Hematopoietic multipotent progenitor cell treated with erythropoietin and hydrocortisone succinate and interleukin-3 and kit ligand, for 4 days (in vitro differentiated cells): Measurements from ENCODE around the gene EFCC1.
A peak's percentile ranks its signal among the peaks of the same experiment; 100 is the strongest.

ENCODE experiments used
- DNase-seq: peaks from one replicate; pipeline ENCODE4 v3.0.0-alpha.2; 2015

The EFCC1 gene, protein sequence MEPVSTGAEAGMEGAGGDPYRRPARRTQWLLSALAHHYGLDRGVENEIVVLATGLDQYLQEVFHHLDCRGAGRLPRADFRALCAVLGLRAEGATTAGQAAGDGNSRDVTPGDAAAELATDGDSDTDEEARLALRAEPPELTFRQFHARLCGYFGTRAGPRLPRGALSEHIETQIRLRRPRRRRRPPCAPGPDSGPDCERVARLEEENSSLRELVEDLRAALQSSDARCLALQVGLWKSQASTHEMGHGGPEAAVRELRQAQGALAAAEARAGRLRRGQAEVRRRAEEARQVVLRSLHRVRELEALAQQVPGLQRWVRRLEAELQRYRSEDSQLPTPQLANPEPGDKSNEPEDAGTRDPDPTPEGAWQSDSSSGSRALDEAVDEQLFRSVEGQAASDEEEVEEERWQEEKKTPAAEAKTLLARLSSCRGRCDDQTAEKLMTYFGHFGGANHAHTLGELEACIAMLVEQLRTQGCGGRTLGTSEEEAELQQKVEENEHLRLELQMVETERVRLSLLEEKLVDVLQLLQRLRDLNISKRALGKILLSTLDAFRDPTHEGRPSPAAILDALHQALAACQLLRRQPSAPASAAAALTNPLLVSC

DNA sequence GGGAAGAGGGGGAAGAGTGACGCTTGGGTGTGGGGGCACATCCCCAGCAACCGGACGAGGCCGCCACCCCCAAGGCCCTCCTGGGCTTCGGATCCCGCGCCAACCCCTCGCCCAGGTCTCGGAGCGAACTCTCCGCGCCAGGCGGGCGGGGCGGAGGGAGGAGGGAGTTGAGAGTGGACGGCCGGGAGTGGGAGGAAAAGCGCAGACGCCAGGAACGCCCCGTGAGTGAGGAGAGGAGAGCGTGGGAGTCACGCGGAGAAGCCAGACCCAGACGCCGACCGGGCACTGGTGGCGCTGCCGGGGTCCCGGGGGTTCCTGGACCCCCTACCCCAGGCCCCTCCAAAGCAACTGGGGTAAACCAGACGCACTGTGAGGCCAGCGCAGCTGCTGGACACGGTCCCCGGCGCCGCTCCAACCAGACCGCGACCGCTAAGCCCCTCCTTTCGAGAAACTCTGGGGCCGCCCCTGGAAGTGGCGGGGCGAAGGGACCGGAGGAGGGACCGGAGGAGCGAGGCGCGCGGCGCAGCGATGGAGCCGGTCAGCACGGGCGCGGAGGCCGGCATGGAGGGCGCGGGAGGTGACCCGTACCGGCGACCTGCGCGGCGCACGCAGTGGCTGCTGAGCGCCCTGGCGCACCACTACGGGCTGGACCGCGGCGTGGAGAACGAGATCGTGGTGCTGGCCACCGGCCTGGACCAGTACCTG, at the start of gene EFCC1:
Gene EFCC1 (plus strand): TSS at position 204 of the 705 bp plus-strand sequence. CDS start 325 bp downstream, at position 529.
- DNase-seq, result peak; percentile 65

DNA sequence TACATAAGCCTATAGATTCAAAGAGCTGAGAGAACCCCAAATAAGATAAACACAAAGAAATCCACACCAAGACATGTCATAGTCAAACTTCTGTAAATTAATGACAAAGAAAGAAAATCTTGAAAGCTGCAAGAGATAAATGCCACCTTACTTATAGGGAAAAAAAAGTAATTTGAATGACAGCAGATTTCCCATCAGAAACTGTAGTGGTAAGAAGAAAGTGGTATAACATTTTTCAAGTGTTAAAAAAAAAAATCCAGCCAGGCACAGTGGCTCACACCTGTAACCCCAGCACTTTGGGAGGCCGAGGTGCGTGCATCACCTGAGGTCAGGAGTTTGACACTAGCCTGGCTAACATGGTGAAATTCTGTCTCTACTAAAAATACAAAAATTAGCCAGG, 44.7 kb upstream of the EFCC1 start:
- DNase-seq, result no peak

DNA sequence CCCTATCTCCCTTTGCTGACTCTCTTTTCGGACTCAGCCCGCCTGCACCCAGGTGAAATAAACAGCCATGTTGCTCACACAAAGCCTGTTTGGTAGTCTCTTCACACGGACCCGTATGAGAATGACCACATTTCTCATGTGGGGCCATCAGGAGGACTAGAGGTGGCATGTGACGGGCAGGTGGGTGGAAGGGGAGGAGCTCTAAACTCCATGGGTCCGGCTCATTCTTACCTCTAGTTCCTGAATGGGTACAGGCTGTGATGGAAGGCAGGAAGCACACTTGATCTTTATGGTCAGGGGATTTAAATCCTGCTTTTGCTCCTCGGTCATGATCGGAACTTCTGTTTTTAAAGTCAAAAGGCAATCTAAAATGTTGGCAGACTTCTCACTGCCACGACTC, 35.8 kb upstream of the EFCC1 start:
- DNase-seq, result no peak

DNA sequence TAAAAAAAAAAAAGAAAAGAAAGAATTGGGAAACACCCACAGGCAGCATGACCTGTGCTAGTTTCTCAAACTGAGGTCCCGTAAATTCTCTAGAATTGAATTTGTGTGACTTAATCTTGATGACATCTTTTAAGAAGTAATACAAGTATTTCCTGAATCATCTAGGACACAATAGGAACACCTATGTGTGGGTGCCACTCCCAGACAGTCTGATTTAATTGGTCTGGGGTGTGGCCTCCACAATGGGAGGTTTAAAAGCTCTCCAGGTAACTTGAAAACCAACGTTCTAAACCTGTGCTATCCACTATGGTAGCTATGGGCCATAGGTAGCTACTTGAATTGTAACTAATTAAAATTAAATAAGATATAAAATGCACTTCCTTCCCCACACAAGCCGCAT, 35.3 kb upstream of the EFCC1 start:
- DNase-seq, result no peak

DNA sequence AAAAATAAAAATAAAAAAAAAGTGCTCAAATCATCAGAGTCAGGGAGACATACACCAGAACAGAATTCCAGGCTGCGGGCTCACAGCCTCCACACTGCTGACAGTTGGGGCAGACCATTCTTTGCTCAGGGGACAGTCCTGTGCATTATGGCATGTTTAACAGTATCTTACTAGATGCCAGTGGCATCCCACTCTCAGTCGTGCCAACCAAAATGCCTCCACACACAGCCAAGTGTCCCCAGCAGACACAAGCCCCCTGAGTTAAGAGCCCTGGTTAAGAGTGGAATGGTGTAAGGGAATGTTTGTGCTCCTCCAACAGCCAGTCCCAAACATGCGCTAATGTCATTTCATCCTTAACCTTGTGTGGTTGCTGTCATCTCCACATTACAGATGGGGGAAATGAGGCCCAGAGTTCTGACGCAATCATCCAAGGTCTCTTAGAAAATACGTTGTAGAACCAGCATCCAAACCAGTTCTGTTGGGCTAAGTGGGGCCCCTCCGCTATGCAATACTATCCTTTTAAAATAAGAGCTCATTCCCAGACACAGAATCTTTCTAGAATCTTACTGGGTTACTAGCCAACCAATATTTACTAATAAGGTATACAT, 33.3 kb upstream of the EFCC1 start:
- no peak for DNase-seq

DNA sequence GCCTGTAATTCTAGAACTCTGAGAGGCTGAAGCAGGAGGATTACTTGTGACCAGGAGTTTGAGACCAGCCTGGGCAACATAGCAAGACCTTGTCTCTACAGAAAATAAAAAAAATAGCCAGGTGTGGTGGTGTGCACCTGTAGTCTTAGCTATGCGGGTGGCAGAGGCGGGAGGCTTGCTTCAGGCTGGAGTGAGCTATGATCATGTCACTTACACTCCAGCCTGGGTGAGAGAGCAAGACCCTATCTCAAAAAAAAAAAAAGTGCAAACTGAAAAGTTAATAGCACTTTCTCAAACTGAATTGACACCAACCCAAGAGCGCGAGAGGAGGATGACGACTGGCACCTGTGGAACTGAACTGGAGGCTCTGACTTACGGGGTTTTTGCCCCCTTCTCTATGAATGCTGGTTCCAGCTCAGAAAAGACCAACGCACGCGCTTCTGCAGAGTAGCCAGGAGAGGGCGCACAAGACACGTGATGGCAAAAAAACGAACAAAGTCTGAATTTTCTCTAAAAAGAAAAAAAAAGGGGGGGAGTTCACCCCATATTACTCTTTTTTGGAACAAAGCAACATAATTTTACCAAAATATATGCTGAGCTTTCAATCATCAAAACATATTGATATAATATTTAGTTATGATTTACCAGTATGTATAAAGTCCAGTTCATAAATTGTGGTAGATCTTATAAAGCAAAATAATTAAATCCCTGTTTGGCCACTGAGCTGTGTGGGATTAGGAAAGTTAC, 30.9 kb upstream of the EFCC1 start:
- DNase-seq, result peak; percentile 81

DNA sequence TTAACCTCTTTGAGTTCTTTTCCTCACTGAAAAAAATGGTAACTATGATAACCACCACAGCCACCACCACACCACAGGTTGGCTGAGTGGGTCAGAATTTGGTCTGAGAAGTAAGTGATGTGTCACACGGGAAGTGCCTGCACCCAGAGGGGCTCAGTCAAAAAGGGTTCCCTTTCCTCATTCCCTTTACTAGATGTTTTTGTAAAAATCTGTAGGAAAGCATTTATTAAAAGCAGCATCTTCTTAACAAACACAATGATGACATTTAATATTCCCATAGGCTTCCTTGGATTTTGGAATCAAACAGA, 30.4 kb upstream of the EFCC1 start:
- peak; percentile 37 for DNase-seq

DNA sequence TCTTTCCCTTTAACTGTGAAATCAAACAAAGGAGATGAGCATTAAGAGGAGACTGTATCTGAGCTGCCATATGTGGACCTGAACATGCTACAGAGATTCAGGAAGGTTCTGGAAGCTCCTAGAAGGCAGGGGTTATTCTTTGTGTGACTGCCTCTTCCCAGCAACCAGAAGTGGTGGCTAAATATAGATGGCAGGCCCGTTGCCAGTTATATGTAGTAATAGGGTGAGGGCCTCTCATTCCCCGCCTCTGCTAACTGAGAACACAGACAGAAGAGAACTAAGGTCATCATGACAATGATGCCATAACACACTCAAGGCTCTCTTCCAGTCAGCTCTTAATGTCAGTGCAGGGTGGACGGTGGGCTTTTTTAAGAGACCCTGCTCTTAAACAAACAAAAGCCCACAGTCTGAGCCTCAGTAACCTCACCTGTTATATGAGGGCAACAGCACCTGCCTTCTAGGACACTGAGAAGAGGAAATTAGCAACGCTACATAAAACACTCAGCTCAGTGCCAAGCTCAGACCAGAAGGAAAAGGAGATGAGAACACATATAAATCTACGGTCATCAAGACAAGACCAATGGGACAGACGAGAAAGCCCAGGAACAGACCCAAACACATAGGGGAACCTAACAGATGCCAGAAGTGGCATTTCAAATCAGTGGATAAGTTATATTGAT, 29.5 kb upstream of the EFCC1 start:
- no peak for DNase-seq

DNA sequence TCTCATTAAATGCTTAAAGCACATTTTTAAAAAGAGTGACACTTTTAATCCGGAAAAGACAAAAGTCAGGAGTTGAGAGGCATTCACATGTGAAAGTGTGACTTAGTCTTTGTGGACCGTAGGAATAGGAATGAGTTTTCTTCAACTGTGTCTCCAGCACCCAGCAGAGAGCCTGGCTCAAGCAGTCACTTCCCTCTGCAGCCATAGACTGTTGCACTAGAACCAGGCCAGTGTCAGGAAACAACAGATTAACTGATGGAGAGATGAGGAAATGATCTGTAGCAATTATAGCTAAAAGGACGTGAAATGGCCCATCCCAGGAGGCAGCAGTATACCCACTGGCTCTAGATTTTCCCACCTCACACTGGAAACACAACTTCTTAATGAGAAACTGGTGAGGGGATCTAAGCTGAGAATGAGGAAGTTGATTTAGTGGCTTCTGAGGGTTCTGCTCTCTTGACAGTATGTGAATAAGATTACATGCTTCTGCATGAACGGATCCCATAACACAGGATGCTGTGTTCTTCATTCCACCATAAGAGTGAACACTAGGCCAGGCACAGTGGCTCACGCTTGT, 27.0 kb upstream of the EFCC1 start:
- peak; percentile 80 for DNase-seq

DNA sequence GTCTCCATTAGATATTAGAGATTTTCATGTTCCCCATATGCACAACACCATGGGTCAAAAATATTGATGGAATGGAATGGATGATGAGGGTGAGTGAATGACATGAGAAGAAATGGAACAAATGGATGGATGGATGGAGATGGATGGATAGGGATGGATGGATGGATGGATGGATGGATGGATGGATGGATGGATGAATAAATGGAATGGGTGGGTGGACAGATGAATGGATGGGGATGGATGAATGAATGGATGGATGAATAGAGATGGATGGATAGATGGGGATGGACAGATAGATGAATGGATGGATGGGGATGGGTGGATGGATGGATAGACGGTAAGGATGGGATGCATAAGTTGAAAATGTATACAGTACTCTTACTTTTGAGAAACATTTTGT, 25.8 kb upstream of the EFCC1 start:
- no peak for DNase-seq

DNA sequence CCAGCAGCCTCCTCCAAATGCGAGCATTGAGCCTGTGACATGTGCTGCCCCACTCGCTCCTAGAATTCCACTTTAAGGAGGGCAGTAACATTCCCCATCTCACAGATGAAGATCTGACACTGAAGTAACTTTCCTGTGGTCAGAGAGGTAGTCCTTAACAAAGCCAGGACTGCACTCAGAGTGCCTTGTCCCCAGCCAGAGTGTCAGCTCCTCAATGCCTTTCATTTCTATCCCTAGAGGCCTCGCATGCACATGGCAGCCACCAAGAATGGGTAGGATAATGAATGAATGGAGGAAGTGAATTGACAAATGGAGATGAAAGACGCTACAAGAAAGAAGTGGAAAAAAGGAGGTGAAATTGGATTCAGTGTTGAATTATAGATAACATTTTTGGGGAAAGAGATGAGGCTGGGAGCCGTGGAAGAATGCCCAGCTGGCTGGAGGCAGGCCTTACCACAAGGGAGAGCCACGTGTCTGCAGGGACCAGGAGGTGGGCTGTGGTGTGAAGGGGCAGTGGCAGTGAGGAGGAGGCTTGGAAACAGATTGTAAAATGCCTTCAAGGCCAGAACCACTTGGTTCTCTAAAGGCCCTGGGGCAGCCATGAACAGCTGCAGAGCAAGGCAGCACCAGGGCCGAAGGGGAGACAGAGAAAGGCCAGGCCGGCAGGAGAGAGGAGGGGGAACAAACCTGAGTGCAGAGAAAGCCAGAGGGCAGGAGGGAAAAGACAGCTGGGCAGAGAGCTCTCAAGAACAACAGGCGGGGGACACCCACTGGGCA, 17.6 kb upstream of the EFCC1 start:
- DNase-seq, result no peak

DNA sequence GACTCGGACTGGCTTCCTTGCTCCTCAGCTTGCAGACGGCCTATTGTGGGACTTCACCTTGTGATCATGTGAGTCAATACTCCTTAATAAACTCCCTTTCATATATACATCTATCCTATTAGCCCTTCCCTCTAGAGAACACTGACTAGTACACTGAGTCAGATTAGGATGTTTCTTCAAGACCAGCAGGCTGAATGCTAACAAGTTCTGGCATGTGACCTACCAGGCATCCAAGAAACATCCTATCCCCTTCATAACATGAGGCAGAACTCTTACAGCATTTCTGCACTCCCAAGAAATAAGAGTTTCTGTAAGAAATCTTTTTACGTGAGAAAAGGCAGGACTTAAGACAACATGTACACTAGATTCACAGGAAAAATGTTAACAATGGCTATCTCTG, 16.5 kb upstream of the EFCC1 start:
- DNase-seq, result no peak

DNA sequence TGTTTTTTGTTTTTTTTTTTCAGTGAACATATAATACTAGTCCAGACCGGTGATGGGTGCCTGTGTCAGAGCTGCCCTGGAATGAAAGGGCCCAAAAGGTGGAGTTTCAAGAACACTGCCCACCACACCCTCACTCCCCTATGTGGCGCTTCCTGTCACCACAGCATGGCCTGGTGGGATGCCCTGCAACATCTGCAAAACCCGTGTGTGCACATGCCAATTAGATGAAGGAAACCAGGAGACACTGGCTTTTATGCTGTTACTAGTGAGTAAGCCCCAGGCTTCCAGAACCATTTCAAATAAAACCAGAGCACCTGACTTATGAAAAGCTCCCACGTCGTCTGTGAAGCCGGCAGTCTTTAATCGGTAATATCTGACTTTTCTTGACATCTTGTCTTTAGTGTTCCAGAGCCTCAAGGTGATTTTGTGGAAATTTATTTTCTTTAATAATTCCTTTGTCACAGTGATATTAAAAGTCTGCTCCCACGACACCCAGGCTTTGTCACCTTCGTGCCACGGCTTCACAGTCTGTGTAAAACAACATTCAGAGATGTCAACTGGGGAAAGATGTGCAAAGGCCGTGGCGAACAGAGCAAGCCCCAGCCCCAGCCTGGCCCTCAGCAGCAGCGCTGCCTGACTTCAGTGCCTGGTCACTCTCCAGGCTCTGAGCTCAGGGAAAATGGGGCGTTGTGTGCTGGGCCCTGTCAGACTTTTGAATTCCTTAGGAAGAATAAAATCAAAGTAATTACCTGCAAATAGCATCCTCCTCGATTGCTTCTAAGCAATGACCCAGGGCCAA, 13.6 kb upstream of the EFCC1 start:
- DNase-seq, result no peak

DNA sequence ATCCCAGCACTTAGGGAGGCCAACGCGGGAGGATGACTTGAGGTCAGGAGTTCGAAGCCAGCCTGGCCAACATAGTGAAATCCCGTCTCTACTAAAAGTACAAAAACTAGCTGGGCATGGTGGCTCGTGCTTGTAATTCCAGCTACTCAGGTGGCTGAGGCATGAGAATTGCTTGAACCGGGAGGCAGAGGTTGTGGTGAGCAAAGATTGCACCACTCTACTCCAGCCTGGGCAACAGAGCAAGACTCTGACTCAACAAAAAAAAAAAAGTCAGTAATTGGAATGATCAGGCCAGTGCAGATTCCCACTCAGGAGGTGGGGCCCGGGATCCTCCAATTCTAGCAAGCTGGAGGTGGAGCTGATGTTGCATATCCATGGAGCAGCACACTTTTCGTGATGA, 12.8 kb upstream of the EFCC1 start:
- DNase-seq, result no peak

DNA sequence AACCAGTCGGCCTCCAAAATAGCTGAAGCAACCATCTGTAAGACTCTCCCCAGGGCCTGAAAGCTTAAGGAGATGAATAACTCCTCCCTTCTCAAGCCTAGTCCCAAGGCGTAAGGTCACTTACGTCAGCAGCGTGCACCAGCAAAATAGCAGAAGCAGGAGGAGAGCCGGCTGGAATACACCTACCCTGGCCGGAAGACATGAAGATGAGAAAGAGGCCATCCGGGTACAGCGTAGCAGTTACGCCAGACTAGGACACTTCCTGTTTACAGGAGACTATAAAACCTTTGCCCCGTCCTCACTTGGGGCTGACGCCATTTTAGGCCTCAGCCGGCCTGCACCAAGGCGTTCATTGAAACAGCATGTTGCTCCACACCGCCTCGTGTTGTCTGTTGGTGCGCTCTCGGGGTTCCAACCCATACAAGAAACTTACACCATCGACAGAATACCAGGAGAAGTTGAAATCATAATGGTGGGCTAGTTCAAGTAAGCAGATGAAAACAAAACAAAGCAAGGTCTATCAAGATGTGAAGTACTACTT, 9.7 kb upstream of the EFCC1 start:
- no peak for DNase-seq

DNA sequence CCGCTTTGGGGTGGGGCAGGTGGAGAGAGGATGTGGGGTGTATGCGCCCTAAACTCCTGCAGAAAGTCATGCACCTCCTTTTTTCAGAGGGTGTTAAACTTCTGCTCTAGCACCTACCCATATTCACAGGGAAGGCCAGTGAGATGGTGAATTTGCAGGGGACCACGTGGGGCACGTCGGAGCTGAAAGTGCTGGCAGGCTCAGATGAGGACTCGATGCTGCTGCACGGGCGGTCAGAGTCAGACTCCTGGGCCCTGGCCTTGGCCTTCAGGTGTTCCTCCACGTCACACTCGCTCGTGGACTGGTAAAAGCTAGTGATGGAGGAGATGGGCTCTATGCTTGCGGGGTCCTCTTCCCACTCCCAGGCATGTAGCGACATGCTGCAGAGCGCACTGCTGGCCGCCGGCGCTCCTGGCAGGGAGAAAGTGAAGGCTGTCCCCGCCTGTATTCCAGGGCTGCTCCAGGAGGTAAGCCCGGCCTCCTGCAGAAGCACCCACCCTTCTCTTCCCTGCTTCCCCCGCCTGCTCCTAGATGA, 8.1 kb upstream of the EFCC1 start:
- no peak for DNase-seq

DNA sequence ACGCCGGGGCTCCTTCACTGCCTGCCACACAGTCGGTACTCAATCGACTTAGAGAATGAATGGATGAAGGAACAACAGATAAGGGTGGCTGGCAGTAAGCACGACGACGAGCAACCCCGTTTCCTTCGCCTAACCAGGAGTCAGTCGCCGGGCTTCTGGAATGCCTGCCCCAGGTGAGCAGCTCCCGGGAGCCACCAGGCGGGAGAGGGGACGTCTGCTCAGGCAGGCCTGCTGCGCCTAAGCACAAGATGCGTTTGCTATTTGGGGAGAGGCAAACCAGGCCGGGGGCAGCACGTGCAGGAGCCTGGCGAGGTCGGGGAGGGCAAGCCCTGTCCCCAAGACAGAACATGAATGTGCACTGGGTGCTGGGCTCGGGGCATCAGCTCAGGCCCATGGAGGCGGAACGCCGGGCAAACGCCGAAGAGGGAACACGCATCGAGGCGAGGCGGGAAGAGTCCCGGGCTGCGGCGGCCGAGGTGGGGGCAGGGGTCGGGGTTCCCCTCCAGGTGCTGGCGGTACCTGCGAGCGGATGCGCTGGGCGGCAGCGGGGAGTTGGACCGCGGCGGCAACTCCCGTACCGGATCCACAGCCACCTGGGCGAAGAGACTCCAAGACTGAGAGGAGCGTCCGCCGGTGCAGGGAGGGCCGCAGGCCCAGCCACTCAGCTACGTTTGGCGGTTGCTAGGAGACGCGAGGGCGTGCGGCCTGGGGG, 7.5 kb upstream of the EFCC1 start, which contains the start of gene CFAP92:
Gene CFAP92 (minus strand): TSS at position 616 of the 712 bp plus-strand sequence. CDS start 772 bp downstream, outside the sequence.
- DNase-seq, result peak; percentile 92

DNA sequence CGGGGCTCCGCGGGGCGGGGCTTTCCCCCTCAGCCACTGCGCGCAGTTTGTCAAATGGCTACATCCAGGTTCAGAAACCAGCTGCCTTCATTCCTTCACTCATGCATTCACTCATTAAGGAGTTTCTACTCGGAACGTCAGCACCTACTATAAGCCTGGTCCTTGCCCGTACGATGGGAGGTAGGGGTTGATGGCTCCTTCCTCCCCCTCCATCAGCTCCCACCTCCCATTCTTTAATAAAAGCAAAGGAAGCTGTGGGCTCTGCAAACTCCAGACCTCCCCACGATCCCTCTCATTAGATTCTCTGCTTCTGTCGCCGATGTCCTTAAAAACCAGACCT, 7.0 kb upstream of the EFCC1 start:
- DNase-seq, result no peak
